ENCODE data around the gene ZBTB16. TPM values are rescaled to one million over a fixed set of nuclear protein-coding genes. Genes with fewer than 3 reads are reported as not detected.

The ZBTB16 gene
- polyA plus RNA-seq, 4 donors = 0.82 to 2.2 (median 2.0) TPM

DNA sequence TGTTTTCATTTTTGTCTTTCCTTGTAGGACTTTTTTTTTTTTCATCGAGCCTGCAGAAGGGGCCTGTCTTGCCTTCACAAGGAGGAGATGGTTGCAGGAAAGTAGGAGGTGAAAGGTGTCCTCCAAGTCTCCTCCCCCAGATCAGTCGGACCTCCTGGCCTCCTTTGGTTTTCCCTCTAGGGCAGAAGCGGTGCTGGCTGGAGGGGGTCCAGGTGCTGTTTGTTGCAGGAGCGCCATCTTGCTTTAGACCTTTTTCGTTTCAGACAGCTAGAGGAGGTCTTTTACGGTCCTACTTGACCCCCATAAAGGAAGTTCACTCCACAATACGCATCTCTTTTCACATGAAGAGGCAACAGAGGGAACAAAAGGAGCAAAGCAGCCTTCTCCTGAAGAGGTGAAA, 66.0 kb downstream of the ZBTB16 start:
- DNase-seq (ENCODE audit: low read depth in 4 of 4, low spot score in 2 of 4) = no peak

DNA sequence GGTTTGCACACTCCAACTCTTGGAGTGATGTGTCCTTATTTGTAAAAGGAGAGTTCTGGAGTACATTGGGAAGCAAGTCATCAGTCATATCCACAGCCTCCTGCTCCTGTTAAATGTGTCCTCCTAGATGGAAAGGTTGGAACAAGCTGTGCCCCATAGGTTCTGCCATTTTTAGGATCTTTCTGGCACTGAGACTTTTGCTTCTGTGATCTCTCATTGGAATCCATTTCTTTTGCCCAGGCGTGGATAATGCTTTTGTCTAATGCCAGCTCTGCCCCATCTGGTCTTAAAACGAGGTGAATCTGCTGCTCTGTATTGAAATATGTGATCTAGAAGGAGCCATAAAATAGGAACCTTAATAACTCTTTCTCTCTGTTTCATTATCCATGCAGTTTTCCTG, 66.4 kb downstream of the ZBTB16 start:
- DNase-seq (ENCODE audit: low read depth in 4 of 4, low spot score in 2 of 4) = no peak

- DNase-seq (ENCODE audit: low read depth in 4 of 4, low spot score in 2 of 4) = no peak
Observed at GRCh38 chr11:114128399-114128798, 68.9 kb downstream of the ZBTB16 start.

DNA sequence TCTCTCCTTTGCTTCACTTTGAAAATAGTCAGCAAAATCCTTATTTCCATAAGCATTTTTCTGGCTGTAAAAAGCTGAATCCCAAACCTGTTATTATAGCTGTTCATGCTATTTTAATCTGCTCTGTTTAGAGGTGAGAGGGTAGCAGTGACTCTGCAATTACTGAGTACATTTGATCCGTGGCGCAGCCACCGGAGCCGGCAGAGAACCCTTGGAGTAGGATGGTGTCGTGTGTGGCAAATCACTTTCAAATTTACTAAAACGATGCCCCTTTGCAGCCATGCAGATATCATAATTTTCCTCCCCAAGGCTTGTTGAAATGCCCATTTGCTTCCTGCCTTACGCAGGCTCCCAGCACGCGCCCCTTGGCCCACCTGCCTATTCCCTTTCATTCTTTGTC, 69.6 kb downstream of the ZBTB16 start:
- DNase-seq (ENCODE audit: low read depth in 4 of 4, low spot score in 2 of 4) = no peak

- DNase-seq (ENCODE audit: low read depth in 4 of 4, low spot score in 2 of 4) = no peak
Observed at GRCh38 chr11:114129699-114130098, 70.2 kb downstream of the ZBTB16 start.

- no peak for DNase-seq (ENCODE audit: low read depth in 4 of 4, low spot score in 2 of 4)
Observed at GRCh38 chr11:114130115-114130576, 70.6 kb downstream of the ZBTB16 start.

DNA sequence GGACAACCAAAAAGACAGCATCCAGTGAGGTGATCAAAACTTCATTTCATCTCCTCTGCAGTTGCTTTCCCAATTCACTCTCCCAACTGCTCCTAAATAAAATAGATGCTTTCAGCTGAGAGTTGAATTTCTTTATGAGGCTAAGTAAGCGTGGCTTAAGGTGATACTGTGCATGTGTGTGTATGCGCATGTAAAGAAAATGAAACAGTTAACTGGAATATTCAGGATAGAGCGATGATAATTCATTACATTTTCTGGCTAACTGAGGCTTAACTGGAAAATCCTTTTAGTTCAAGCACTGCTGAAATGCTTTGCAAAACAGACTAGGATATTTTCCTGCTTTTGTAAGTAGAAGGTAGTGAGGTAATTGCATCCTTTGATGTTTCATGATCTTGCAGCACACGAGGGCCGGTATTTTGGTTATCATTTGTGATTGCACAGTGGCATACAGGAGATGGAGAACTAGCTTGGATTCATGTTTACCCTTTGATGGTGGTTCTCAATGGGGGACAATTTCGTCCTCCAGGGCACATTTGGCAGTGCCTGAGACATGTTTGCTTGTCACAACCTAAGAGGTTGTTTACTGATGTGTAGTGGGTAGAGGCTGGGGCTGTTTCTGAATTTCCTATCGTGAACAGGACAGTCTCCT, 71.2 kb downstream of the ZBTB16 start:
- no peak for DNase-seq (ENCODE audit: low read depth in 4 of 4, low spot score in 2 of 4)

DNA sequence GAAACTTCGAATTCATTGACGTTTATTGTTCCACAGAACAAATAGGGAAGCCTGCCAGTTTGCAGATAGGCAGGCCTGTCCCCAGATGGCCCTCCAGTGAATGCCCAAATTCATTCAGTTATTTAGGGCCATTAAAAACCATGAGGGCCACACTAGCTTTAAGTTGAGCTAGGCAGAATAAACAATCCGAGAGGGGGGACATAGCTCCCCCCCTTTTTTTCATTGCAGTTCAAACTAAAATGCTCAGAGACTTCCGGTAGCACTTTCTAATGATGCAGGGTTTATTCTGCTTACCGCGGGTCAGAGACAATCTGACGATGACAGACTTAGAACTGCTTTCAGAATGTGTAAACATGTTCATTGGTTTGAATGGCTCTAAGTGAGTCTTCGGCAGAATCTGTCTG, 72.0 kb downstream of the ZBTB16 start:
- no peak for DNase-seq (ENCODE audit: low read depth in 4 of 4, low spot score in 2 of 4)

DNA sequence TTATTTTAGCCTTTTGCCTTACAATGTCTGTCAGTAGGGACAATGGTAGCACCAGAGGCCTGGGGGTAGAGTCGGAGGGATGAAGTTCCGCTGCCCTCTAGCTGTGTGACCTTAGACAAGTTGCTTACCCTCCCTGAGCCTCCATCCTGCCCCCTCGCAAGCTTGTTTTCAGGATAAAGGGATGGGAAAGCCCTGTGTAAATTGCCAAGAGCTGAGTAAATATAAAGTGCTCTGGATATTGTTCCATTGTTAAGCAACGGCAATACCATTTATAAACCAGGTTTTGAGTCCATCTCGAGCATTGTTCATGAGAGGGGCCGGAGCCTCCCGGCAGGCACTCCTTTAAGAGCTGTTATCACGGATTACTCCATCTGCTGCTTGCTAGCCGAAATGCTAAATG, 72.9 kb downstream of the ZBTB16 start:
- no peak for DNase-seq (ENCODE audit: low read depth in 4 of 4, low spot score in 2 of 4)

GRCh38 chr11:114132944-114133394, 73.5 kb downstream of the ZBTB16 start:
- no peak for DNase-seq (ENCODE audit: low read depth in 4 of 4, low spot score in 2 of 4)

DNA sequence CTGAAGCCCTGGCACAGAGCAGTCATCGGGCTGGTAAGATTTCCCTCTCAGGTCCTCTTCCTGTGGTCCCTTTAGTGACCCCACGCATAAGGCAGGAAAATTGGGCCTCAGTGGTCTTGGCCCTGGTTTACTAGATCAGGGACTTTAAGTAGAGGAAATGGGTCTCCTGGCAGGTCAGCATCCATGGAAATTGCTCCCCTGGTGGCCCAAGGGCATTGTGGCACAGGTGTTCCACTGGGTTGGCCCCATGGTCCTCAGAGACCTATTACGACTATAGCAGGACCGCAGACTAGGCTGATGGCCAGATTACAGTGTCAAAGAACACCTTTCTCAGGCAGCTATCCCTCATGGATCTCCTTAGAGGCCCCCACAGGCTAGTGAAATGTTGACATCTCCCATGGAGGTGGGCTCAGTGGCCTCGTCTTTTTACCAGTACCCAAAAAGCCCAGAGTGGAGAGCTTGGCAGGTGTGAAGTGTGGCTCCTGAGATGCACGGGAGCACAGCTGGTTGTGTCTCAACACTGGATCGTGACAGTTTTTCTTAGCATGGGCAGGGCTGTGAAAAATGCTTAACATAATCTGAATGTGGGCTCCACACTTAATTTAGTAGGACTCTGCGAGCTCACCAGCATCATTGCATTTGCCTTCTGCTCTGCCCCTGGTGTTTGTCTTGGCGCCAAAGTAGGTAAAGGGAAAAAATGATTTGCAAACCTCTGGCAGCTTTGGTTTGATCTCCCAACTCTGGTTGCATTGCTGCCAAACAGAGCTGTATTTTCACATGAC, 74.2 kb downstream of the ZBTB16 start:
- DNase-seq (ENCODE audit: low read depth in 4 of 4, low spot score in 2 of 4) = no peak

- no peak for DNase-seq (ENCODE audit: low read depth in 4 of 4, low spot score in 2 of 4)
Observed at GRCh38 chr11:114134870-114135269, 75.4 kb downstream of the ZBTB16 start.

DNA sequence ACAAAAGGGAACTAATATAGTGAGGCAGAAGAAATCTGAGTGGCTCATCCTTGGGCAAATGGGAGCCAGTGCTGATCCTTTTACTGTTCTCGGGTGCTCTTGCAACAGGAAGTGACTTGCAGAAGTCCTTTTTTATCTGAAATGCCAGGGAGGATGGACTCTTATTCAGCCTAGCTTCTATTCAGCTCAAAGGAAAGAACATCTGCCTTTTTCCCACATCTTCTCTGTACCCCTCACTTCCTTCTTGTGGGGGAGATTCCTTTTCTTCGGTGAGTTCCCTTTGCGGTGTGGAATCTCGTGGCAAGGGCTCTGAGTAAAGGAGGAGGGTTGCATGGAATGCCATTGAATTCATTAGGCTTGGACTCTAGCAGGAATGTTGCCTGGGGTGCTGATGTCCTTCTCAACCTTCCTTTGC, 76.2 kb downstream of the ZBTB16 start:
- no peak for DNase-seq (ENCODE audit: low read depth in 4 of 4, low spot score in 2 of 4)

DNA sequence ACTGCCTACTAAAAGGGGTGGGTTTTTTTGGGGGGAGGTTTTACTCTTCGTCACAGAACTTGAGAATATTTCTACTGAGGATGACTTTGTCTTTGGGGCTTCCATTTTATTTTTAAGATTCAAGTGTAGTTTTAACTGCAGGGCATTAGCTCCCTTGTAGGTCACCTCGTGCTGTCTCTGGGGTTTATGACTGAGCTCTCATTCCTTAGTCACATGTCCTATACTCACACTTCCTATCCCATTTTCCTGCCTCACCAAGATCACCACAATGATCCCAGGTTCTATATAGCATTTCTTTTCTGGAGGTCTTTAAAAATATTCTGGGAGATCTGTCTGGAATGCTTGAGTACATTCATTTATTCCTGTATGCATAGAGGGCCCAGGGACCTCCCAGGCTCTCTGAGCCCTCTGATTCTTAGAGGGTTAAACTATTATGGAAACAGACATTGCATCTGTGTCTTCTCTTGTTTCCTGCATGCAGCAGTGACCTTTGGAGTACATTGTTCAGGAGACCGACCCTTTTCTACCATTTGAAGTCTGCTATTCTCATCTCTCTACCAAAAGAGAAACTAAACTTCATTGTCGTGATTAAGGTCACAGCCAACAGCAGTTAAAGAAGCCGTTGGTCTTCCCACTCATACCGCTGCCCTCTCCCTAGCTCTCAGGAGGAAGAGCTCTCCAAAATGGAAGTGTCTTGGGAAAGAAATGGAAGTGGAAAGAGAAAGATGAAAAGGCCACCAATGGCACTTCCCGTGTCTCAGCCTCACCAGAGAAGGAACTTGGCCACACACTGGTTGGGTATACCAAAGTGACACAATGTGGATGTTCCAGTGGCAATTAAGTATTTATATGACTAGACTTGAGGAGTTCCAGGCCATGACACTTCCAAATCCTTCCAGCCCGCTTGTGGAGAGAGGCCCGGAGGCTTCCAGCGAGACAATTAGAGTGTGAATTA, 77.5 kb downstream of the ZBTB16 start:
- no peak for DNase-seq (ENCODE audit: low read depth in 4 of 4, low spot score in 2 of 4)

GRCh38 chr11:114137838-114138237, 78.3 kb downstream of the ZBTB16 start:
- no peak for DNase-seq (ENCODE audit: low read depth in 4 of 4, low spot score in 2 of 4)

DNA sequence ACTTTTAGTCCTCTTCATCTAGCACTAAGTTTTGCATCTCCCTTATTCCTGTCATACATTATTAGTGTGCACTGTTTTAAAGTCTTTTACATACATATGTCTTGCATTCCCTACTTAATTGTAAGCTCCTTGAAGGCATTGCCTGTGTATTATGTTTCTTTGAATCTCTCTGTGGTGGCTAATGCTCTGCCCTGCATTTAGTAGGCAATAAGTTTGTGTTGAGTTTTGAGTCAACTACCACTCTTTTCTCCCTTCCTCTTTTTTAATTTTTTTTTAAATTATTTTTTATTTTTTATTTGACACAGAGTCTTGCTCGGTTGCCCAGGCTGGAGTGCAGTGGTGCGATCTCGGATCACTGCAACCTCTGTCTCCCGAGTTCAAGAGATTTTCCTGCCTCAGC, 78.9 kb downstream of the ZBTB16 start:
- no peak for DNase-seq (ENCODE audit: low read depth in 4 of 4, low spot score in 2 of 4)

DNA sequence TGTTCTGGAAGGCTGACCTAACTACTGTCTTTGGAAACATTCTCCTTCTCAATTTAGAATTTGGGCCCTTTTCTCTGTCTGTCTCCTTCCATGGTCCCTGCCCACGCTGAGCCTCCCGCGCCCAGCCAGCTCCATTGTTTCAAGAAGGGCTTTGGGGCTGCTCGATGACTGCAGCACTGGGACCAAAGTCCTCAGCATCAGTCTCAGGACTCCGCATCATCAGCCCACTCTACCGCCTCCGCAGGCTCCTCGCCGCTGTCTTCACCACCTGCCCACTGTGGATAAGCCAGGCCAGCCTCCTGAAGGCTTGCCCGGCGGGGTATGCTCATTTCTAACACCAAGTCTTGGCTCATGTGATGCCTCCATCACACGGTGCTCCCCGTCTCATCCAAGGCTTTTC, 81.3 kb downstream of the ZBTB16 start:
- DNase-seq (ENCODE audit: low read depth in 4 of 4, low spot score in 2 of 4) = no peak

DNA sequence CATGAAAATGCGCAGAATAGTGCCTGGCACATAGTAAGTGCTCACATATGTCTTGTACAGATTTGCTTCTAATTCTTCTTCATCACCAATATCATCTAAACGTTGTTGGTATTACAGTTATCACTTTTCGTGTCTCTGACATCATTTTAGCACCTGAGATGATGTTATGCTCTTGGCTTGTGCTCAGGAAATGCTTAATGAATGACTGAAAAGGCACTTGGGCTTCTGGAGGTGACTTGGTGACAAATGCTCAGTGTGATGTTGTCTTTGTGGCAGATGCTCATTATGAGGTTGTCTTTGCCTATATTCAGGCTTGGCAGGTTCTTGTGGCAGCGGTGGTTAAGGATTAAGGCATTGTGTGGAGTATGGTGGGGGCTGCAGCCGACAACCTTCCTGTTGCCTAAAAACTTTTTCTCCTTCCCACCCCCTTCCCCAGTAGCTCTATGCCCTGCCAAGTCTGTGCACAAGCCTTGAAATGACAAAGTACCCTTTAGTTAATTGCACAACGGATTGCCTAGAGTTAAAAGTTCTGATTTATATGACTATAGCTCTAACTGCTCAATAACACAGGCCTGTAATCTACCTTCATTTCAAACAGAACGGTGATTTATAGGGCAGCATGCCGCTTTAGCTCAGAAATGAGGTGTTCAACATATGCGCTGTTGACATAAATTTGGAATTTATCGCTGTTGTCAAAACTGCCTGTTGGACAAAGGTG, 82.5 kb downstream of the ZBTB16 start:
- no peak for DNase-seq (ENCODE audit: low read depth in 4 of 4, low spot score in 2 of 4)

DNA sequence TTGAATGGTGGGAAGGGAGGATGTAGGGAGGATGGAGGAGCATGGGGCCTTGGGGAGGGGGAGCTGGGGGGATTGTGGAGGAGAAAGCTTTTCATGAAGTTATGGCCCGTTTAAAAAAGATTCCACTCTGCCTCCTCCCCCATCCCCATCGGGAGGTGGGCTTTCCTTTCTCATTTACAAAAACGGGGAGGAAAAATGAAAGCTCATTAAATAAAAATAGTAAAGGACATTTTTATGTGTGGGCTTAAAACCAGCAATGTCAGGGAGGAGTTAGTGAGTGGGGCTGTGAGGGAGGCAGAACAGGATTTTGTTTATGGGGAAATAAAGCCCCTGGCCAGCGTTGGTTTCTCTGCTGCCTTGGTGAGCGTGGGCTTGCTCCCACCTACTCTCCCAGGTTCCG, 83.2 kb downstream of the ZBTB16 start:
- DNase-seq (ENCODE audit: low read depth in 4 of 4, low spot score in 2 of 4) = no peak

DNA sequence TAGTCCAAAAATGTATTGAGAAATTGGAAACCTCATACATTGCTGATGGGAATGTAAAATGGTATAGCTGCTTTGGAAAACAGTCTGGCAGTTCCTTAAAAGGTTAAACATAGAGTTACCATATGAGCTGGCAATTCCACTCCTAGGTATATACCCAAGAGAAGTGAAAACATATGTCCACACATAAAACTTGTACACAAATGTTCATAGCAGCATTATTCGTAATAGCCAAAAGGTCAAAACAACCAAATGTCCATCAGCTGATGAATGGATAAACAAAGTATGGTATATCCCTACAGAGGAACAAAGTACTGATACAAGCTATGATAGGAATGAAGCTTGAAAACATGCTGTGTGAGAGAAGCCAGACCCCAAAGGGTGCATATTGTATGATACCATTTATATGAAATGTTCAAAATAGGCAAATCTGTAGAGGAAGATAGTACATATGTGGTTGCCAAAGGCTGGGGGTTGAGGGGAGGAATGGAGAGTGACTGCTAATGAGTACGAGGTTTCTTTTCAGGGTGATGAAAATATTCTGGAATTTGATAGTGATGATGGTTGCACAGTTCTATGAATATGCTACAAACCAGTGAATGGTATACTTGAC, 85.8 kb downstream of the ZBTB16 start:
- no peak for DNase-seq (ENCODE audit: low read depth in 4 of 4, low spot score in 2 of 4)
